ENCODE results near the gene OR10H4.

DNA sequence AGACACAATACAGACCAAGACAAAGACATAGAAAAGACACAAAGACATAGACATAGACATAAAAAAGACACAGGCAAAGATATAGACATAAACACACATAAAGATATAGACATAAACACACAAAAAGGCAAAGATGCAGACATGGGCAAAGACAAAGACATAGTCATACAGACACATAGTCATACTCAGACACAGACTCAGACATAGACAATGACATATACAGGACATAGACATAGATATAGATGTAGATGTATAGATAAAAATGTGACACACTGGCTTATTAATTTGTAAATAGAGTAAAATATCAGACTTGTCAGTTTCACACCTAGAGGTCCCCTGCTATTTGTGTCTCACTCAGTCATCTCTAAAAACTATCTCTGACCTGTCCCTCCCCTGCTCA is 42.8 kb downstream of the OR10H4 start:
- no peak for TF ChIP-seq POLR2A (IDR thresholded peaks at IDR 0.05; ENCODE audit: low read length)
- no peak for TF ChIP-seq GATA1 (IDR thresholded peaks at IDR 0.05; ENCODE audit: low read depth, low read length)

Measured in erythroblast (primary cell).